GM19099 (cell line): ENCODE results near the gene ZBTB39.

Experiments
- POLR2A ChIP-seq: IDR thresholded peaks from 3 replicates; pipeline ENCODE4 v1.6.1; 2011; ENCODE audit warnings: low read depth; ENCODE audit not compliant: insufficient read length; ENCODE audit errors: extremely low read depth

Gene ZBTB39

GRCh38 chr12:57039016-57039798, 32.9 kb upstream of the ZBTB39 start:
- TF ChIP-seq POLR2A: no peak

- no peak for TF ChIP-seq POLR2A
Observed at GRCh38 chr12:57037264-57037663, 30.9 kb upstream of the ZBTB39 start.

- TF ChIP-seq POLR2A: no peak
Observed at GRCh38 chr12:57033431-57033830, 27.1 kb upstream of the ZBTB39 start.

GRCh38 chr12:57031789-57032188, 25.4 kb upstream of the ZBTB39 start:
- TF ChIP-seq POLR2A: no peak

GRCh38 chr12:57031138-57031725, 24.9 kb upstream of the ZBTB39 start:
- TF ChIP-seq POLR2A: no peak

GRCh38 chr12:57029457-57029856, 23.1 kb upstream of the ZBTB39 start:
- no peak for TF ChIP-seq POLR2A

- TF ChIP-seq POLR2A: no peak
Observed at GRCh38 chr12:57027805-57028153, 21.4 kb upstream of the ZBTB39 start.

- TF ChIP-seq POLR2A: no peak
Observed at GRCh38 chr12:57027011-57027804, 20.9 kb upstream of the ZBTB39 start.

- TF ChIP-seq POLR2A: no peak
Observed at GRCh38 chr12:57025196-57025595, 18.9 kb upstream of the ZBTB39 start.

GRCh38 chr12:57019983-57020719, 13.8 kb upstream of the ZBTB39 start:
- TF ChIP-seq POLR2A: no peak

- no peak for TF ChIP-seq POLR2A
Observed at GRCh38 chr12:57018906-57019305, 12.6 kb upstream of the ZBTB39 start.

- no peak for TF ChIP-seq POLR2A
Observed at GRCh38 chr12:57016348-57016747, 10.0 kb upstream of the ZBTB39 start, which contains the start of gene TAC3. TAC3 (minus strand) TSS chr12:57016529; CDS start chr12:57015797, 732 bp downstream.

- no peak for TF ChIP-seq POLR2A
Observed at GRCh38 chr12:57012600-57013465, 6.5 kb upstream of the ZBTB39 start.

GRCh38 chr12:57011438-57012424, 5.4 kb upstream of the ZBTB39 start:
- no peak for TF ChIP-seq POLR2A
